HepG2 (cell line): ENCODE measurements around the gene SYTL3. TPM values are rescaled to one million over a fixed set of nuclear protein-coding genes. Genes with fewer than 3 reads are reported as not detected.
A peak's percentile ranks its signal among the peaks of the same experiment; 100 is the strongest.

Source experiments
- ATAC-seq: fragments of 200-7000 bp; cut with Tn5 transposase; 3 replicates; pipeline ENCODE4 v1.9.1; 2020; ENCODE audit warnings: mild to moderate bottlenecking, moderate library complexity
- BruUV-seq: library from RNA; stranded (reverse); fragments of 400-500 nt; replicated peaks from 2 replicates; lab custom pipeline; 2021; lab: Mats Ljungman, UMichigan
- CTCF ChIA-PET: fragments of 300-600 bp; formaldehyde crosslinking; extraction: SDS; loops from one replicate; lab custom pipeline; 2021; ENCODE audit warnings: low total read pairs, inconsistent platforms, low intra/inter-chr PET ratio; lab: Yijun Ruan, JAX
- POLR2A ChIA-PET: fragments of 350-600 bp; sonication (Branson Sonifier 250); formaldehyde crosslinking; loops from one replicate; lab custom pipeline; 2020; ENCODE audit warnings: antibody characterized with exemption, inconsistent platforms; lab: Yijun Ruan, JAX
- DNase-seq: peaks from one replicate; pipeline ENCODE4 v3.0.0-alpha.2; 2015; ENCODE audit warnings: low spot score
- FAIRE-seq: peaks from 3 replicates; lab custom pipeline; 2011; peaks lifted over from hg19 to GRCh38; lab: Jason Lieb, UNC
- H2AFZ ChIP-seq: one replicate; pipeline ENCODE4 v1.6.1; 2011; ENCODE audit warnings: low read length, inconsistent platforms
- H3K27ac ChIP-seq: fragments of 300-600 bp; 3 replicates; pipeline ENCODE4 v1.8.0; 2011; ENCODE audit warnings: mixed run types, mild to moderate bottlenecking, mixed read lengths, low read length, inconsistent platforms; ENCODE audit not compliant: insufficient read depth; ENCODE audit errors: extremely low read length
- H3K27me3 ChIP-seq, 2 experiments: fragments of 200-600 bp in 1 of 2; 2 replicates in 1 of 2; 3 replicates in 1 of 2; pipeline versions ENCODE4 v1.6.0 to v1.8.0; 2011; ENCODE audit warnings: low read length in 2 of 2, mild to moderate bottlenecking in 2 of 2, moderate library complexity in 2 of 2, inconsistent platforms in 1 of 2; ENCODE audit not compliant: insufficient read depth in 2 of 2, control insufficient read depth in 1 of 2
- H3K36me3 ChIP-seq, 2 experiments: fragments of 200-600 bp in 1 of 2; replicated peaks in 1 of 2; 2 replicates in 1 of 2; 3 replicates in 1 of 2; pipeline versions ENCODE4 v1.5.1 to v1.8.0; 2011; ENCODE audit warnings: low read length in 2 of 2, inconsistent platforms in 1 of 2; ENCODE audit not compliant: insufficient read depth in 2 of 2, control insufficient read depth in 1 of 2
- H3K4me1 ChIP-seq: 2 replicates; pipeline ENCODE4 v1.5.1; 2012; ENCODE audit warnings: low read length, inconsistent platforms; ENCODE audit not compliant: insufficient read depth
- H3K4me2 ChIP-seq: 2 replicates; pipeline ENCODE4 v1.6.0; 2011; ENCODE audit warnings: low read depth, low read length, inconsistent platforms
- H3K4me3 ChIP-seq, 3 experiments: fragments of 200-600 bp in 1 of 3; sonication (generic), shearing (Covaris generic) in 1 of 3; replicated peaks in 1 of 3; 2 replicates each; pipeline ENCODE4 v1.5.1; 2011 to 2016; ENCODE audit warnings: low read length in 3 of 3, inconsistent platforms in 2 of 3, low read depth in 2 of 3, mild to moderate bottlenecking in 2 of 3, control low read depth in 1 of 3, mixed read lengths in 1 of 3; ENCODE audit not compliant: insufficient read depth in 1 of 3
- H3K79me2 ChIP-seq: one replicate; pipeline ENCODE4 v1.6.1; 2011; ENCODE audit warnings: low read length, inconsistent platforms; ENCODE audit not compliant: insufficient read depth
- H3K9ac ChIP-seq: 2 replicates; pipeline ENCODE4 v1.6.0; 2011; ENCODE audit warnings: mild to moderate bottlenecking, low read depth, low read length, inconsistent platforms; ENCODE audit not compliant: insufficient read depth
- H3K9me3 ChIP-seq: 2 replicates; pipeline ENCODE4 v1.5.1; 2012; ENCODE audit warnings: mild to moderate bottlenecking, low read length
- H4K20me1 ChIP-seq: 2 replicates; pipeline ENCODE4 v1.6.0; 2011; ENCODE audit warnings: inconsistent platforms, mild to moderate bottlenecking, low read length, moderate library complexity; ENCODE audit not compliant: insufficient read depth
- AGO2 ChIP-seq: fragments of 200-400 bp; formaldehyde crosslinking; optimal IDR thresholded peaks from 2 replicates; pipeline ENCODE3; 2017; ENCODE audit warnings: mild to moderate bottlenecking, low read depth, low read length, moderate library complexity
- AKAP8 ChIP-seq: sonication (generic); formaldehyde crosslinking; IDR thresholded peaks from 2 replicates; pipeline ENCODE4 v1.5.1; 2020; ENCODE audit warnings: mild to moderate bottlenecking, missing genetic modification reagents
- CEBPZ ChIP-seq: IDR thresholded peaks from 2 replicates; pipeline ENCODE4 v1.6.1; 2012; ENCODE audit warnings: low read length, improper control_type of control experiment
- CREB1 ChIP-seq, 2 experiments: fragments of 450-650 bp in 1 of 2; IDR thresholded peaks; 2 replicates each; pipeline ENCODE4 v1.6.1; 2016 to 2017; ENCODE audit warnings: control low read depth in 1 of 2, mild to moderate bottlenecking in 1 of 2, missing compliant biosample characterization in 1 of 2, missing genetic modification characterization in 1 of 2
- FOSL1 ChIP-seq: sonication (generic); formaldehyde crosslinking; IDR thresholded peaks from 2 replicates; pipeline ENCODE4 v1.9.0; 2021; ENCODE audit warnings: missing genetic modification reagents, borderline replicate concordance
- FOSL2 ChIP-seq: sonication (generic); formaldehyde crosslinking; IDR thresholded peaks from 2 replicates; pipeline ENCODE4 v1.4.0; 2020; ENCODE audit warnings: missing genetic modification reagents
- GLI4 ChIP-seq: sonication (generic); formaldehyde crosslinking; IDR thresholded peaks from 2 replicates; pipeline ENCODE4 v1.5.1; 2020; ENCODE audit warnings: missing genetic modification reagents, mild to moderate bottlenecking, moderate library complexity, borderline replicate concordance
- GZF1 ChIP-seq: sonication (generic); formaldehyde crosslinking; IDR thresholded peaks from 2 replicates; pipeline ENCODE4 v1.5.1; 2020; ENCODE audit warnings: mild to moderate bottlenecking, missing genetic modification reagents
- MBD4 ChIP-seq: IDR thresholded peaks from 2 replicates; pipeline ENCODE4 v1.6.1; 2012; ENCODE audit warnings: low read length, inconsistent platforms, borderline replicate concordance
- RBM22 ChIP-seq: fragments of 200-400 bp; formaldehyde crosslinking; optimal IDR thresholded peaks from 2 replicates; pipeline ENCODE3; 2017; ENCODE audit warnings: mild to moderate bottlenecking, low read length, moderate library complexity
- ZBTB33 ChIP-seq: sonication (generic); formaldehyde crosslinking; IDR thresholded peaks from 2 replicates; pipeline ENCODE4 v1.4.0; 2020; ENCODE audit warnings: missing genetic modification reagents
- ZNF292 ChIP-seq: sonication (generic); formaldehyde crosslinking; IDR thresholded peaks from 2 replicates; pipeline ENCODE4 v1.8.1; 2022; ENCODE audit warnings: mild to moderate bottlenecking, low read depth, missing genetic modification reagents, borderline replicate concordance
- ZNF468 ChIP-seq: sonication (generic); formaldehyde crosslinking; IDR thresholded peaks from 2 replicates; pipeline ENCODE4 v1.8.0; 2022; ENCODE audit warnings: mild to moderate bottlenecking, moderate library complexity, missing genetic modification reagents
- ZNF777 ChIP-seq: sonication (generic); formaldehyde crosslinking; IDR thresholded peaks from 2 replicates; pipeline ENCODE4 v1.4.0; 2020; ENCODE audit warnings: missing genetic modification reagents
- ZSCAN22 ChIP-seq: sonication (generic); formaldehyde crosslinking; IDR thresholded peaks from 2 replicates; pipeline ENCODE4 v1.4.0; 2020; ENCODE audit warnings: mild to moderate bottlenecking, missing genetic modification reagents
- WGBS: methylation state at CpG from one replicate; pipeline ENCODE4 v1.1.6; 2017; ENCODE audit warnings: low lambda C conversion rate; 5-methylcytosine and 5-hydroxymethylcytosine counted together
- in situ Hi-C: cut with HindIII; loops from 2 replicates; pipeline ENCODE4 v1.10.0; 2017; ENCODE audit warnings: low pct_unique_long_range_greater_than_20kb; ENCODE audit not compliant: extremely low pct_ligation_motif_present
- intact Hi-C: fragments of 100-400 bp; cut with micrococcal nuclease; formaldehyde crosslinking; loops from one replicate; pipeline ENCODE4 v1.10.0; 2022; ENCODE audit not compliant: unreplicated experiment
- polyA plus RNA-seq, 8 experiments: library from polyadenylated mRNA; depleted of rRNA in 3 of 8; stranded (reverse) in 7 of 8; unstranded in 1 of 8; fragments of >200 nt; fragmentation: Illumina TruSeq in 4 of 8; extraction: Trizol in 4 of 8; gene quantifications; 2 replicates each; pipeline versions ENCODE4 v1.2.1 to v1.2.3, GENCODE V29; 2011 to 2016; ENCODE audit warnings: low read depth in 4 of 8, missing spikeins in 1 of 8, mixed read lengths in 1 of 8; ENCODE audit not compliant: insufficient read depth in 1 of 8
- total RNA-seq, 5 experiments: library from RNA; depleted of rRNA; stranded (reverse); fragments of >200 nt; fragmentation: Illumina TruSeq; extraction: Trizol; gene quantifications; 2 replicates each; pipeline ENCODE4 v1.2.3, GENCODE V29; 2016; ENCODE audit warnings: low read depth in 1 of 5

The SYTL3 gene
- total and polyA plus RNA-seq, 2 of the 13 experiments (the other 11 are each of a cell fraction or from before 2014, with no cell fraction given): 0.11 to 0.28 TPM

- TF ChIP-seq GZF1 (CRISPR knock-in tag): no peak
- no peak for TF ChIP-seq GLI4 (CRISPR knock-in tag)
- TF ChIP-seq AGO2: peak; percentile 48
These were observed 18.8 kb upstream of the SYTL3 start (continued) for GRCh38 chr6:158630938-158631616.

- intact Hi-C loops (no loop called here), in situ Hi-C loops (no loop called here)
- 92% methylated on average over 19 of the region's 19 CpGs for WGBS
- TF ChIP-seq ZNF777: 0 out of 2 replicates have a peak, but pooled peaks have one; percentile 27
- TF ChIP-seq FOSL1 (CRISPR knock-in tag): peak; percentile 55
- TF ChIP-seq ZBTB33 (CRISPR knock-in tag): peak; percentile 41; the same call in 1 of the 2 replicates
- no peak for TF ChIP-seq CEBPZ
- TF ChIP-seq FOSL2 (CRISPR knock-in tag): peak; percentile 72
- TF ChIP-seq MBD4: 0 out of 2 replicates have a peak, but pooled peaks have one; percentile 47
- TF ChIP-seq CREB1 (IDR thresholded peaks at IDR 0.05): peak; percentile 32; the same call in 1 of the 2 replicates
- TF ChIP-seq CREB1 (CRISPR knock-in tag; IDR thresholded peaks at IDR 0.05): no peak
- TF ChIP-seq RBM22: peak; percentile 77
- TF ChIP-seq AKAP8 (CRISPR knock-in tag): no peak
- TF ChIP-seq ZNF468 (CRISPR knock-in tag): no peak
- TF ChIP-seq ZNF292: no peak
- no peak for TF ChIP-seq ZSCAN22 (CRISPR knock-in tag)
These were observed 17.9 kb upstream of the SYTL3 start for GRCh38 chr6:158631678-158632537.

More at GRCh38 chr6:158631678-158632537, 17.9 kb upstream of the SYTL3 start:
- H3K27ac ChIP-seq: peak overlapping the region; percentile 34
- no peaks in the 10 kb centered on the region for H3K79me2 ChIP-seq
- H3K9ac ChIP-seq: no peak overlapping the region
- no peaks in the 10 kb centered on the region for H3K9me3 ChIP-seq
- no peak for DNase-seq
- FAIRE-seq: no peak
- ATAC-seq: no peak
- H3K4me3 ChIP-seq: no peak overlapping the region
- no peak overlapping the region for H2AFZ ChIP-seq
- BruUV-seq: no TSS peak
- no peak overlapping the region for H3K4me2 ChIP-seq
- H3K4me1 ChIP-seq: peaks cover 55% of the 10 kb centered on the region
- H3K27me3 ChIP-seq: no peaks in the 10 kb centered on the region
- ChIA-PET POLR2A (no interaction called here), CTCF (no interaction called here)
- peaks cover 34% of the 10 kb centered on the region for H4K20me1 ChIP-seq
- peaks cover 49 to 78% of the 10 kb centered on the region in 2 experiments for H3K36me3 ChIP-seq
